GM21515 (cell line): Measurements from ENCODE around the gene GRIN1.
"Not testable (repeated sequence)": the region's sequence is repeated elsewhere in the genome, so short reads cannot be mapped to it uniquely, and the experiment has no call there.

Source experiments
- ATAC-seq: cut with Tn5 transposase; IDR thresholded peaks from one replicate; pipeline ENCODE4 v1.9.1; 2021; ENCODE audit not compliant: unreplicated experiment

GRIN1 gene

DNA sequence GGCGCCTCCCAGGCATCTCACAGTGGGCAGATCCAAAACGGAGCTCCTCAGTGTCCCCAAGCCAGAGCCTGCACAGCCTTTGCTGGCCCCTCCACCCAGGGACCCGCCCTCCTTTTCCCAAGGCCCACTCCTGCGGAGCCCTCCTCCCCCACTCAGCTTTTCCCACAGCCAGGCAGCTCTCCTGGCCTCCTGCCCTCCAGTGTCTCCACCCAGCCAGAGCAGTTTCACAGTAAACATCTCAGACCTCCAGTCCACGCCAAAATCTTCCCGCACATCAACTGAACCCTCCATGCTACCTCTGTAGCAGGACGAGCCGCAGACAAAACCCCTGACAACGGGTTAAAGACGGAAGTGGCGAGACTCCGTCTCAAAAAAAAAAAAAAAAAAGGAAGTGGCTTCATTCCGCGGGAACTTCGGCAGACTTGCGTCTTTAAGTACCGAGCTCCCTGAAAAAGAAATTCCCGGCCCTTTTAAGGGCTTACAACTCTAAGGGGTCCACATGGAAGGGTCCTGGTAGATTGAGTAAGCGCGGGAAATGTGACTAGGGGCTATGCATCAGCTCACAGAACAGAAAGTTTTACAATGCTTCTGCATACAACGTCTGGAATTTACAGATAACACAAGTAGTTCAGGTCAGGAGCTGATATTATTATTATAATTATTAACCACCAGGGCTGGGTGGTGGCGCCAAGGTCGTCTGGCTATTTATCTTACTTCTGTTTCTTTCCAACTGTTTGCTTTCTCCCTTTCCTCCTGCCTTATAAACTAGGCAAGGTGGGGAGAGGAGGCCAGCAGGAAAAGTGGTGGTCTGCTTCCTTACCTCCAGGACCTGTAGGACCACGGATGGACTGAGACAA lies 11.4 kb upstream of the GRIN1 start:
- no peak for ATAC-seq

DNA sequence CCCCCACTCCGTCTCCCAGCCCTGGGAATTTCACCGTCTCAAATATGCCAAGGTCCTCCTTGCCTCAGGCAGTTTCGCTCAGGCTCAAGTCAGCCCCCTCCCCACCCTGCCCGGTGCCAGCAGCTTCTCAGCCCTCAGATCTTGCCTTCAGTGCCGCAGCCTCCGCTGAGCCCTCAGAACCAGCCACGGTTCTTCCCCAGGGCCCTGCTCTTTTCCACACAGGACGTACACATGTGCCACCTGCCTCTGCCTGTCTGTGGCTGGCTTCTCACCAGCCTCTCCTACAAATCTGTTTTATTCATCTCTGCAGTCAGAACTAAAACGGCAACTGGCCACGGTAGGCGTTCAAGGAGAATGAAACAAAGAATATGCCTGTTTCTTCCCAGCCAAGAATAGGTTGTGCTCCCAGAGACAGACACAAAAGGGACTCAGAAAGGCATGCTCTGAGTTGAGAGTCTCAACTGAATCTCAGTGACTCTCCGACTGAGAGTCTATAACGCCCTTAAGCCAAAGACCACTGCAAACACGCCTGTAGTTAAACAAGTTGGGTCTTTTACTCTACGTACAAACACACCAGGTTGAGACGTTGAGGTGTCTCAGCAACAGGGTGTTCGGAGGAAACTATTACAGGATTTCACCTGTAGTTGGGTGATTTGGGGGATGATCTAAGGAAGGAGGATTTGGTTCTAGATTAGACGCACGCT lies 10.6 kb upstream of the GRIN1 start:
- ATAC-seq, result no peak

DNA sequence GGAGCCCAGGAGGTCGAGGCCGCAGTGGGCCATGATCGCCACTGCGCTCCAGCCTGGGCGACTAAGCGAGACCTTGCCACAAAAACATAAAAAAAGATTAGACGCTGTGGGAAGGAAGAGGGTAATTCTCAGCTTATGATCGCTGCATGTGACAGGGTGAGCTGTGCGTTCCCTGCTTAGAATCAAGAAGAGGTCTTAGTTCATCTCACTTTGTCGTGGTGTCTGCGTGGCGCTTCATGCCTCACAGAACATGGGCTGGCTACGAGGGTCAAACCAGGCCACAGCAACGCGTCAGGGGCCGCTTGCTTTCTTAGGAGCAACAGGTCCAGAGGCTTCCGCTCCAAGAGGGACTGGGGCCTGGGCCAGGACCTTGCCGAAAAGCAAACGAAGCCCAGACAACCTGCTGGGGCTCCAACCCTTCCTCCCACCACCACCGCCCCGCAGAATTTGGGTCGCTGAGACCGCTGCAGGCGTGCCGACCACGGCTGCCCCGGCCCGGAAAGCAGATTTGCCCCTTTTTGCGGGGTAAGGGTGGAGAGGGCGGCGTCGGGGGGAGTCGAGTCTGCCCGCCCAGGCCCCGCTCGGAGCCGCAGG lies 10.0 kb upstream of the GRIN1 start:
- ATAC-seq, result peak; percentile 2

DNA sequence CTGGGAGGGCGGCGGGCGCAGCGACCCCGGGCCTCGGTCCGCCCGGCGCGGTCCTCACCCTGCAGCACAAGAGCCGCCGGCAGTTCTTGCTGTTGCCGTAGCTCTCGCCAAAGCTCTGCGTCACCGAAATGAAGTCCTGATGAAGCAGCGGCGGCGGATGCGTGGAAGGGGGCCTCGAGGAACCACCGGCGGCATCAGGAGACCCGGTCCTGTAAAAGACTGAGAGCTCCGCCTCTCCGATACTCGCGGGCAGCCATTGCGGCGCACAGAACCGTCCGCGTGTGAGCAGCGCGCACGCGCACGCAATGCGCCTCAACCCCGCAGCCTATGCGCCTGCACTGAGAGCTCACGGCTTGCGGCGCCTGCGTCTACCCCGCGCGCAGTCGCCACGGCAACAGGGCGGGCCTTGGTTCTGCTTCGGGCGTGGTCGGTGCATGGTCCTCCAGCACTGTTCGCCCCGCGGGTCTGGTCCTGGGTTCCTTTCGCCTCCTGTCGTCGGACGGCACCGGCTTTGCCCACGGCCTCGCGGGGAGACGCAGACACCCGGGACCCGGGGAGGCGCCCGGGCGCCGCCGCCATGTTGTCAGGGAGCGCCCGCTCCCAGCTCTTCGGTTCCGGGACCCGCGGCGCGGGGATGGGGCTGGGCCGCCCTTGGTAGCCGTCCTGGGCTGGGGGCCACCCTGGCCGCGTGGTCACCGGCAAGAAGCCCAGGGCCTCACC lies 9.3 kb upstream of the GRIN1 start:
- peak; percentile 76 for ATAC-seq

DNA sequence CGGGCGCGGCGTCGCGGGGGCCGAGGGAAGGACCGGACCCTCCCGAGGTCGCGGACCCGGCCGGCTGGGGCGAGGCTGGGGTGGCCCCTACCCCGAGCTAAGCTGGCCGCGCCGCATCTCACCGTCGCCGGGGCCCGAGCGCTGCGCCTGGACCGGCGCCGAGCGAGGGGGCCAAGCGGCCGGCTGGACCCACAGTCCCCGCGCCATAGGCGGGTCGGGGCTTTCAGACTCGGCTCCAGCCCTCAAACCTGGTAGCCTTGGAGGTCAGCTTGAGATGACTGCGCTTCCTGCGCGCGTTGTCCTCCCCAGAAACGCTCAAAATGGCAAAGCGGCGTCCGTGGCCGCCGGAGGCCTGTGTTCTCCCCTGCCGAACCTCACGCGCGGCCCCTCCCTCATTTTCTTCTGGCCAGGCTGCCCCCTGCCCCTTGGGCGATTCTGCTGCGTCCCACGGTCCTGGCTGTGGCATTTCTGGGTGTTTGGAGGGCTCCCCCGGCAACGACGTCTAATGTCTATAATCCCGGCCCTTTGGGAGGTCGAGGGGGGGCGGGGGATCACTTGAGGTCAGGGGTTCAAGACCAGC lies 8.7 kb upstream of the GRIN1 start:
- ATAC-seq, result peak; percentile 17

DNA sequence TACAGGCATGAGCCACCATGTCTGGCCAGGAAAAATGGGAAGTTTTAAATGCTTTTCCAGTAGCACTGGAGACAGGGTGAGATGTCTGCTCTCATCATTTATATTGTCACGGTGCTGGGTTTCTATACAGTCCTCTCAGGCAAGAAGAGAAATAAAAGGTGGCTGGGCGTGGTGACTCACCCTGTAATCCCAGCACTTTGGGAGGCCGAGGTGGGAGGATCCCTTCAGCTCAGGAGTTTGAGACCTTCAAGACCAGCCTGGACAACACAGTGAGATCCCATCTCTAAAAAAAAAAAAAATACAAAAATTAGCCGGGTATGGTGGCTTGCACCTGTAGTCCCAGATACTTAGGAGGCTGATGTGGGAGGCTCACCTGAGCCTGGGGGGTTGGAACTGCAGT lies 4.8 kb upstream of the GRIN1 start:
- ATAC-seq, result no peak

DNA sequence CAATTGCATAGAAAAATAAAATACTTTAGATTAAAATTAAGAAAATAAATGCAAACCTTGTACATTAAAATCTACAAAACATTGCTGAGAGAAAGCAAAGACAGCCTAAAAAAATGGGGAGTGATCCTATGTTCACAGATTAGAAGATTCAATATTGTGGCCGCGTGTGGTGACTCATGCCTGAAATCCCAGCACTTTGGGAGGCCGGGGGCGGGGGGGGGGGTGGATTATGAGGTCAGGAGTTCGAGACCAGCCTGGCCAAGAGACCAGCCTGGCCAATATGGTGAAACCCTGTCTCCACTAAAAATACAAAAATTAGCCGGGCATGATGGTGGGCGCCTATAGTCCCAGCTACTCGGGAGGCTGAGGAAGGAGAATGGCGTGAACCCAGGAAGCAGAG lies 3.8 kb upstream of the GRIN1 start:
- ATAC-seq, result not testable (repeated sequence)

DNA sequence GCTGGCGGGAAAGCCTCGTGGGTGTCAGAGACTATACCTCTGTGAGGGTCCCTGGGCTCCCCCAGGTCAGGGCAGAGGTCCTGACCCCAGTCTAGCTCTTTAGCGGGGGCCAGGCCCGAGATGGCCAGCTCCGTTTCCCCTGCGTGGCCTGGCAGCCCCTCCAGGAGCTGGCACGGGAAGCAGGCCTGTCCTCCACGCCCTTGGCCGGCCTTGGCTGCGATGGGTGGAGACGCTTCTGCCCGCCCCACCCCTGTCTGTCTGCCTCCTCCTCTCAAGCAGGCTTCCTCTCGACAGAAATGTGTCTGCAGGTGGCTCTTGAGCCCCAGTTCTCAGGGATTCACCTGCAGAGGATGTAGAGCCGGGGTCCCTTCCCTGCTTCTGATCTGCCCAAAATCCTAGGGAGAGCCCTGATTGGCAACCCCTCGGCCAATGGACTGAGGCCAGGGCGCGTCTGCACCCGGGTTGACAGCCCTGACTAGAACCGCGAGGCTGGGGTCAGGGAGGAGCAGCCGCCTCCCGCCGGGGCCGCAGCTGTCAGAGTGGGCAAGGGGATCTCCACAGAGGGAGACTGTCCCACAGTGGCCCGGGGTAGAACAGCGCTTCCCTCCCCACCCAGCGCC lies 2.6 kb upstream of the GRIN1 start:
- ATAC-seq, result no peak

DNA sequence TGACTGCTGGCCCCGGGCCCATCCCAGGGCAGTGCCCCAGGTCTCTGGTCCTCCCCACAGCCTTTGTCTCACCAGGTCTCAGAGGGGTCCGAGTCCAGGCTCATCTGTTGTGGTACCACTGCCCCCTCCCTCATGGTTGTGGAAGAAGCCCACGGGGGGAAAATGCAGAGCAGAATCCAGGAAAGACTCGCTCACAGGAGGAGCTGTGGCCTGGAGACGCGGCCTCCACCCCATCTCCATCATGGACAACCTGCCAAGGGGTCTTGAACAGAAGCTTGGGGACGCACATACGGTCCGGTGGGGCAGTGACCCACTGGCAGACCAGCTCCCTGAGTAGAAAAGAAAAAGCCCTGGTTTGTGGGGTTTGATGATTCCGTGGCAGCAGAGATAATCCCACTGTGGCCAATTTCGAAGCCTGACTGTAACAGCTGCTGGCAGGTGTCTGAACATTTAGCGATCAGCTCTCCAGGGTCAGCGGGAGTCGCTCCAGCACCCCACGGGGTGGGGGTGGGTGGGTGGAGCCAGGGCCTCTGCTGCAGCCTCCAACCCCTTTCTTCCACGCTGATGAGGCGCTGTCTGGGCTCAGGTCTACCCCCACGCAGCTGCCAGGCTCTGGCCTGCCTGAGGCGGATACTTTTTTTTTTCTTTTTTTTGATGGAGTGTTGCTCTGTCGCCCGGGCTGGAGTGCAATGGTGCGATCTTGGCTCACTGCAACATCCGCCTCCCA lies 1.9 kb upstream of the GRIN1 start:
- ATAC-seq, result no peak

DNA sequence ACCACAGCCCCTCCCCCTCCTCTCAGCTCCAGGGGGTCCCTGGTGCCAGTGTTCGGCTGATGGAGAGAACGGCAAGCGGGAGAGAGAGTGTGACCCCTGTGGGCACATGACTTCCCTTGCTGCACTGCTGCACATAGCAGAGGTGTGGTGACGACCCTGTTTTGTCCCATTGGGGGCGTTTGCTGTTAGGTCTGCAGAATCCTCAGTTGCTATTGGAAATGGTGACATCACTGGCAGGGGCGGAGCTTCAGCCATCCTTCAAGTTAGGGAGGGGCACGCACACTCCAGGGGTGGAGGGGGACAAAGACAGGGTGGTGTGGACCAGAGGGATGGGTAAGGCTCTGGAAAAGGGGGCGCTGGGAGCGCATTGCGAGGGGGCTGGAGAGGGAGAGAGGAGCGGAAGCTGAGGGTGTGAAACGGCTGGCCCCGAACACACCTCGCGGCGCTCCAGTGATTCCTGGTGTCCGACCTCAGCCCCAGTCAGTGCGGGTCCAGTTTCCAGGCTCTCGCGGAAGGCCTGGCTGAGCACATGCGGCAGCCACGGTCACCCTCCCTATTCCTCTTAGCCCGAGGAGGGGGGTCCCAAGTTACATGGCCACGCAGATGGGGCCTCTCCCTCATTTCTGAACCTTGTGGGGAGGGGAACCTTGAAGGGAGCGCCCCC lies 764 bp upstream of the GRIN1 start:
- no peak for ATAC-seq

DNA sequence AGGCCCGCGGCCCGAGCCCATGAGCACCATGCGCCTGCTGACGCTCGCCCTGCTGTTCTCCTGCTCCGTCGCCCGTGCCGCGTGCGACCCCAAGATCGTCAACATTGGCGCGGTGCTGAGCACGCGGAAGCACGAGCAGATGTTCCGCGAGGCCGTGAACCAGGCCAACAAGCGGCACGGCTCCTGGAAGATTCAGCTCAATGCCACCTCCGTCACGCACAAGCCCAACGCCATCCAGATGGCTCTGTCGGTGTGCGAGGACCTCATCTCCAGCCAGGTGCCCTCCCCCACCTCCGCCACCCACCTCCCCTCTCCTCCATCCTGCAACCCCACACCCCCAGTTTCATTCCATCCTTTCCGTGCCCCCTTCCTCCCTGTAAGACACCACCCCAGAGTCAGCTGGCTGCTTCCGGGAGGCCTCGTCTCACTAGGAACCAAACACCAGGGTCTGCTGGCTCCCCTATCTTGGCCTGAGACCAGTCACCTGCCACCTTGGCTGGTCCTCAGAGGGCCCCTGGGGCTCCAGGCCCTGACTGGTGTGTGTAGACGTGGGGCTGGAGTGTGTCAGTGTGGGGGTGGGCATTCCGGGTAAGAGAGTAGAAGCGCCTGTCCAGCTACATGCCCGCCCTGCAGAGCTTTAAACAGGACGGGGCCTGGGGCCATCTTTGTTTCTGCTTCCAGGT lies 655 bp downstream of the GRIN1 start:
- no peak for ATAC-seq

DNA sequence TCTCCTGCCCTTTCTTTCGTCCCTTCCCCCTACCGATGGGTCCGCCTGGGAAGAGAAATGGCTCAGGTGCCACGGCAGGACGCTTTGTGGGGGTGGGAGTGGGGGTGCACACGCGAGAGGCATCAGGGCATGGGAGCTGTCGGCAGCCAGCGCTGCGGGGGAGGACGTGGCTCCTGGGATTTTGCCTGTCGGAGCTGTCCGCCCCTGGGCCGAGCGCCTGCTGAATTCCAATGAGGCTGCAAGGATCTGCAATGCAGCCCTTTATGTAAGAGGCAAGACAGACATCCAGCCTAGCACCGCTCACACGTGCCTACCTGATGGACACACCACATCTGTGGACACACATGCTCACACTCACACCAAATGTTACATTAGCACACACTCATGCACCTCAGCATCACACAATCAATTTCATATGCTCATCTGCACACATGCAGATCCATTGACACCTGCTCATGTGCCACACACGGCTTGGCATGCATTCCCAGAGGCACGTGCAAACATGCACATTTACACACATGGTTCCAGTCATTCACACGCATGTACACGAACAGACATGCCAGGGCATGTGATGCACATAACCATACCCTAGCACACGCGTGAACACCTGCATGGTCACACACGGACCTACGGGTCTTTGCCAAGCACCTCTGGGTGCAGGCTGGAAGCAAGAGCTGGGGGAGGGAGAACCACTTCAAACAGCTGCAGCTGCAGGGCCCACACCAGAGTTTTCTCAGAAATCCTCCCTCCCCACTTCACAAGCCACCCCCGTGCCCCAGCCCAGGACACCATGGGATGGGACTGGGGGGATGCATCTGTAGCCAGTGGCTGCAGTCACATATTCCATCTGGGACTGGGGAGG lies 1.4 kb downstream of the GRIN1 start:
- no peak for ATAC-seq

DNA sequence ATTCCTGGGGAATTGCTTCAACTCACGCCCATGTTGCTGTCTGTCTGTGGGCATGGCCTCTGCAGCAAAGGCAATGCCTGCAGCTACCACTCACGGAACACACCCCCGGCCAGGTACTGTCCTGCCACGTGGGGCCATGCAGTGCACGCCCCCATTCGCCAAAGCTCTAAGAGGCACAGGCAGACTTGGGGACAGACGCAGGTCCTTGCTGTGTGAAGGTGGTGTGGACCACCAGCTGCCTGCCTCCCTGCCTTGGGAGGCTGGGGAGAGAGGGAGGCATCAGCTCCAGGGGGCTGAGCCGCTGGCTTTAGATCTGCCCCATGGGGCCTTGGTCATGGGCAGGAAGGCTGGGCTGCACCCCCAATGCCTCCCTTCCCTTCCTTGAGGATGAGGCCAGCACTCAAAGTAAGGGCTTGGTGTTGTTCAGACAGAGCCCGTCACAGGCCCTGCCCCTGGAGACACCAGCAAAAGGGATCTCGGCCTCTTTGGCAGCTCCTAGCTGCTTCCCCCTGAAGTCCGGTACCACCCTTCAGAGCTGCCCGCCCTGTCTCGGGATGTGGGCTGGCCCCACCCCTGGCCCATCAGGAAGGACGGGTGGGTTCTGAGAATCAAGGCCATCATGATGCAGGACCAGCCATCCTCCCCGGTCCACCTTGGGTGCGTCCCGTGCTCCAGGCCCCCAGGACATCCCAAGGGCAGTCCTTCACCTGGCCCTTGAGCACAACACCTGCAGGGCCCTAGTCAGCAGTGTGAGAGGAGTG lies 2.3 kb downstream of the GRIN1 start:
- no peak for ATAC-seq

DNA sequence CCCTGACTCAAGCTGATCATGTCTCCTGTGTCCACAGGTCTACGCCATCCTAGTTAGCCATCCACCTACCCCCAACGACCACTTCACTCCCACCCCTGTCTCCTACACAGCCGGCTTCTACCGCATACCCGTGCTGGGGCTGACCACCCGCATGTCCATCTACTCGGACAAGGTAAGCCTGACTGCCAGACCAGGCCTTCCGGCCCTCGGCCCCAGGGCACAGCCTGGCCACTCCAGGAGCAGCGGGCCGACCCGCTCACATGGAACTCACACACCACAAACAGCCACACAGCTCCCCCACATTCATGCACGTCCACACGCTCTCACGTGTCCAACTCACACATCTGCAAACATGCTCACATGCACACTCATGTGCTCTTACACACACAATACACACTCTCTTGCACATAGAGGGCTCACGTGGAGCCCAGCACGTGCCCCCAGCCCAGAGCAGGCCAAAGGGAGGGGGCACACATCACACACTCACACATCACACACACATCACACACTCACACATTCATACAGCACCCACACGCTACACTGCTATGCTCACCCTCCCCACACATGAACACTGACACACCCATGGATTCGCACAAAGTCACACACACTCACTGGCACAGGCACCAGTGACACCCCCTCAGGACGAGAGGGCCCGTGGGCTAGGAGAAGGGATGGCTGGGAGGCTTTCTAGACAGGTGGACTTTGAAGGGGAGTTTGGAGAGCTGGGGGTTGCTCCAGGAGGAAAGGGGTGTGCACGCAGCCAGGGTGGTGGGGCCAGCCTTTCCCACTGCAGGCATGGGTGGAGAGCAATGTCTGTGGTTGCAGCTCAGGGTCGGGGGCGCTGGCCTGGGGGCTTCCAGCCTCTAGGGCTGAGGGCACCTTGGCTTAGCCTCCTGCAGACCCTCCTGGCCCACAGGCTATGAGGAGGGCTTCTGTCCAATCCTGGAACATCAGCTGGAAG lies 3.3 kb downstream of the GRIN1 start:
- no peak for ATAC-seq

DNA sequence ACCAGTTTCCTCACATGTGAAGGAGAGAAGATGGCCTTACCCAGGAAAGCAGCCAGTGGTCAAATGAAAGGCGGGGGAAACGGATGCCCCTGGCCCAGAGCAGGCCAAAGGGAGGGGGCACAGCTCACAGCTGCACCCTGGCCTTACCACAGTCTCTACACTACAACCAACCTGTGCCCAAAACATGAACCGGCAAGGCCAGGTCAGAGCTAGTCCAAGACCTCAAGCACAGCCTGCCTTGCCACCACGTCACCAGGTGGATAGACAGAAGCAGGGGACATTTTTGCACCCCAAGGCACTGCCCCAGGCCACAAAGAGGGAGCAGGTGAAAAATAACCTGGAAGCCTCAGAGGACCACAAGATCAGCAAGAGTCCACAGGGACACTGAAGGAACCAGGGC lies 4.5 kb downstream of the GRIN1 start:
- ATAC-seq, result no peak
